HL-60/S4 treated with phorbol 12-myristate 13-acetate at 8.2 ng/mL for 4 days and 3 days (cell line): Measurements from ENCODE around the gene GASK1A.
"Not testable (repeated sequence)": the region's sequence is repeated elsewhere in the genome, so short reads cannot be mapped to it uniquely, and the experiment has no call there.

Experiments
- in situ Hi-C: fragments of 300-500 bp; cut with MboI; formaldehyde crosslinking; loops from 2 replicates; pipeline ENCODE4 v1.15.0; 2022; ENCODE audit warnings: low sequenced_read_pairs

Gene GASK1A

DNA sequence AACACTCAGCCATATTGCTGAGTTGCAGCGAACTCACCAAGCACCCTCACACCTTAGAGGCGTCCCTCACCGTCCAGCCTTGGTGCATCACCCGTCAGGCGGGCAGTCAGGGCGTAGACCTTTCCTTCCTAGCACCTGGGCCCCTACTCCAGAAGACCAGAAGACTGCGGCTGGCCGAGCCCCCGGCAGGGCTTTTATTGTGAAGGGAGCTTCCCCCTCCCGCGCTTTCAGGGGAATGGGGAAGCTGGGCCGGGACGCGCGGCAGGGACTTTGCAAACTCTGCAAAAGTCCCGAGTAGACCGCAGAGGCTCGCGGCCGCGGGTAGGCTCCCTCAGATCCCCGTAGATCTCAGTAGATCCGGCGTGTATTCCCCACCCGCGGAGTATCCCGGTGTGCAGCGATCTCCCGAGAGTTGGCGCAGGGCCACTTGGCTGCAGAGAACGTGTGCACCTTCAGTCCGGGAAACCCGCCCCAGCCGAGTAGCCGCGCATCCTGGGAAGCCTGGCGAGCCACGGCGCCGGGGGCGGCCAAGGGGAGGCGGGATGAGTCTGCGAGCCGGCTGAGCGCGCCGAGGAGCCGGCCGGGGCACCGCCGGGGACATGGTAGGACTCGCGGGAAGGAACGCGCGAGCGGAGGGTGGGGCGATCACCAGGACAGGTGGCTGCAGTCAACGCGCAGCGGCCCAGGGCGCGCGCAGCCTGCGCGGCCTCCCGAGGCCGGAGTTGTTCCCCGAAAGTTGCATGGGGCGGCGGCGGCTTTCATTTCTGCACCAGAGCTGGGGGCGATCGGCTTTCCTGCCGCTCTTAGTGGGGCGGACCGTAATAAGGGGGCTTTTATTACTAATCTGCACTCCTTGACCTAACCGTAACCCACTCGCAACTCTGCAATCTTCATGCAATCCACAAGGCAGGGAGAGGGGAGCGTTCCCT is at the start of gene GASK1A:
Gene GASK1A, plus strand, starts transcription at position 268 of the 929 bp plus-strand sequence. Its CDS starts 332 bp downstream, at position 600.
- in situ Hi-C loops, result no loop called here

DNA sequence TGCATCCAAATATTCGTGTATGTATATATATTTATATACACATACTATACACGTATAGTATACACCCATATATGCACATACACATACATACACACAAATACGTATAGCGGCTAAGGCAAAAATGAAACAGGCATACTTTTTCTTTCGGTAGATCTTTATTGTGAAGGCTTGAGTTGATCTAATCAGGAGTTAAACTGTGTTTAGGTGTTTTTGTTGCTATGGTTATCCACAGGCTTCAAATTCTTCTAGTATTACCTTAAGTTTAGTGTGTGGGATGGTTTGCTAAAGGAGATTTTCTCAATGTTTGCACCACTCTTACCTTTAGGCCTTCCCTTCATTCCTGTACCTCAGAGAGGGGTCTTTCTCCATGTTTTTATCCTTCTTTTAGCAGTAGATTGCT is 45.0 kb upstream of the GASK1A start:
- in situ Hi-C loops, result no loop called here

DNA sequence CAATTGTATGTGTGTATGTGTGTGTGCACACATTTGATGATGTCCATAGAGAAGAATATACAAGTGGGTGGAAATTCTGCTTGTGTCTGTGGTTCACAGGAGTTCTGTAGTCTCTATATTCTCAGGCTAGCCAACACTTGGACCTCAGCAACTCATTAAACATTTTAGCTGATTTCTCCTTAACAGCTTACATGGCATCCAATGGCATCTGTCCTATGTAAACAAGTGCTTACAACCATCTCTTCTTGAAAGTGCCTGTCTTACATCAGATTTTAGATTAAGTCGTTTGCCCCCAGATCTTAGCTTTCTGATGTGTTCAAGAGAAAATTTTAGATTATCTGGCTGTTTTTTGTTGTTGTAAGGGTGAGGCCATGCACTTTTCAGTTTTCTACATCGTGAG is 44.2 kb upstream of the GASK1A start:
- in situ Hi-C loops, result no loop called here

DNA sequence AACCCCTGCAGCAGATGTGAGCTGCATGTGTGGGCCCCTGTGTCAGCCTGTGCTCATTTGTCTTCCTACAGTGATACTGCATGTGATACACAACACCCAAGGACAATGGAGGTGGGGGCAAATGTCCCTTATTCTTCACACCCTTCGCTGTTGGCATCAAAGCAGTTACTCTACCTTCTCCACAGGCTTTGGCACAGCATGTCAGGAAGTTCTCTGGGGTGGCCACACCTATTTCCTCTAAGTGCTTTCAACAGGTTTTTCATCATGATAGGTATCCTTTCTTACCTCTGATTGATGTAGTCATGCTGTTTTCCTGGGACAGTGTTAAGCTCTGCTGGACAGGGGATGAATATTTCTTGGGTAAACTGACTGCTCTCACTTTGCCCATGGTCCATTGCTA is 43.6 kb upstream of the GASK1A start:
- in situ Hi-C loops, result no loop called here

DNA sequence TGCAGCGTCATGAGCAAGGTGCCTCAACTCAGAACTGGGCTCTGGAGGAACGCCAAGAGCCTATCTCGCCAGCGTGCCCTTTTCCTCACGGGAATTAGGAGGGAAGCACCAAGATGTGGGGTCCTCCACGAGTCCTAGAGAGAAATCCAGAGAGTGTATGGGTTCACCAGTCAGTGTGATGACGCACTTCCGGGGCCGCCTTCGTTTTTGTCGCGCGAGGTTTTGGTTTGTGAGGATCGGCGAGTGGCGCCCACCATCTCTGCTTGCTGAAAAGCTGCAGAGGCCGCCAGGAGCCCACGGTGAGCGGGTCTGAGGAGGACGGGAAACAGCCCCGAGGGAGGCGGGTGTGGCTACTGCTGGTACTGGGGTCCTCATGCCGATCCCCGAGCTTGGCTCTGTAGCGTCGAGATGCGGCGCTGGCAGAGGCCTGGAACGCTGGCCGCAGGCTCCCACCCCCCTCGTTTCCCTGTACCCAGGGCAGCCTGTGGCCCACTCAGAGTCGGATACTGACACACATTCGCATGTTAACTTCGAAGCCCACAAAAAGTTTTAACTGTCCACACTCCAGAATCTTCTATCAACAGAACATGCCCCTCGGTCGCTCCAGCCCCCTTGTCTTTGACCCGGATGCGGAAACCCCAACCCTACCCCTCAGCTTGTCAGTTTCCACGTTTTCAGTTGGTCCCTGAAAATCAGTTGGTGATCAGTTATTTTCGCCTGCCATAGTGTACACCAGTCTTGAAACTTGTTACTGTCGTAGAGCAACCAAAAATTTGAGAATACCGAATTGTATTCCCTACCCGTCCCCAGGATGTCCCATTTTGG is 42.7 kb upstream of the GASK1A start:
- in situ Hi-C loops, result no loop called here

DNA sequence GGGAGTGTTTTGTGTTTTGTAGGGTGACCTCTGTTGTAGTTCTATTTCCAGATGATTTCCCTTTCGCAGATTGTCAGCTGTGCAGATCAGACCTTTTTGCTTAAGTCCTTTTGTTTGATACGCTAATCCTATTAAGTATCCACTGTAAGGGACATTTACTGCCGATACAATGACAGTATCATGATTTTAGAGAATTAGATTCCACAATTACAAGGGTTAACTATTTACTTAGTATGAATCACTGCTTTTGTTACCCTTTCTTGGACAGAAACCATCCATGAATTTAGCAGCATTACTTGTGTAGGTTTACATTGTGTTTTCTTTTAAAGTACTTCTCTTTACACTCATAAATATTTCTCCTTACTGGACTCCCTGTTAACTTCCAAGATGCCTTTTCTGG is 41.8 kb upstream of the GASK1A start:
- in situ Hi-C loops, result no loop called here

DNA sequence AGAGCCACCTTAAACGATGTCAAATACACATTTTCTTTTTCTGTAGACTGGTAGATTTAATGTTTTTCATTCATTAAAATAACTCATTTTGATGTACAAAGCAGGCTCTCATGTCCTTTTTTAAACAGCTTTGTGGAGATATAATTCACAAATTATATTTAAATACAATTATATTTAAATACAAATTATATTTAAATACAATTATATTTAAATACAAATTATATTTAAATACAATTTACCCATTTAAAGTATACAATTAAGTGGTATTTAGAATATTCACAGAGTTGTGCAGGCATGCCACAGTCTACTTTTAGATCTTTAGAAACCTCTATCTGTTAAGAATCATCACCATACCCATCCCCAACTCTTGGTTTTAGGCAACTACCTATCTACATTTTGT is 36.4 kb upstream of the GASK1A start:
- in situ Hi-C loops, result no loop called here

DNA sequence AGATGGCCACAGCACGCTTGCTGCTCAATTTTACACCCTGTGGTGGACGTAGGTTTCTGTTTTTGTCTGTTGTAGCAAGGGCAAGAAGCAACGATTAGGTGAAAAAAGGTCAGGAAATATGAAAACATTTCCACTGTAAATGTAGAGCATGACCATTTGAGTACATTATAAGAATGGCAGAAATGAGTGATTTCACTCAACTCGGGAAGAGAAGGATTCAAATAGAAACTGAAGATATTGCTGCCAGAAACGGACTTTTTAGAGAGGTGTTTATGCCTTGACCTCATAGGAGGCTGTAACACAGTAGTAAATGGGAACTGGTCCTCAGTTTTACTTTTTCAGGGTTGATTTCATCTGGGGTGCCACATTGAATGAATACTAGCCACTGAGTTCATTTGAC is 33.1 kb upstream of the GASK1A start:
- in situ Hi-C loops, result no loop called here

DNA sequence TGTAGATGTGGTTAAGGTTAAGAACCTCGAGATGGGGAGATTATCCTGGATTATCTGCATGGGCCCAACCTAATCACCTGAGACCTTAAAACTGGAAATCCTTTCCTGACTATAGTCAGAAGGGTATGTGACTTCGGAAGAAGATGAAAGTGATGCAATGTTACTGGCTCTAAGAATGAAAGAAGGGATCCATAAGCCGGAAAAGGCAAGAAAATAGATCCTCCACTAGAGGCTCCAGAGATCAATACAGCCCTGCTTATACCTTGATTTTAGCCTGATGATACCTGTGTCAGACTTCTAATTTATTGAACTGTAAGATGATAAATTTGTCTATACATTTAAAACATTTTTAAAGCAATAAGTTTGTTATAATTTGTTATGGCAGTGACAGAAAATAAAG is 21.5 kb upstream of the GASK1A start:
- in situ Hi-C loops, result no loop called here

DNA sequence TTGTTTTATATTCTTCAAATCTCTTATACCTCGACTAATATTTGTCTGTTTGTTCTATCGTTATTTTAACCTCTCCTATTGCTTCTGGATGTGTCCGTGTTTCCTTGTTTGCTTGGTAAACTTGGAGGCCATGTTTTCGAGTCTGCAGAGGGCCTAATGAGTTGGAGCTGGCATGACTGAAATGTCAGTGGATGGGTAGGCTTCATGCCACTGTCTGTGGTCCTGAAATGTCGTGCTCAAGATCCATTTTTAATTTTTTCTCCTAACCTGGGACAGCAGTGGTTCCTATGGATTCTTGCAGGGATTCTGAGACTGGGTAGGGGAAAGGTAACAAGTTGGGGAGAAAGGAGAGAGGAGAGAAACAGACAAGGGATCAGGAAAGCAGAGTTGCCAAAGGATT is 18.8 kb upstream of the GASK1A start:
- in situ Hi-C loops, result no loop called here

DNA sequence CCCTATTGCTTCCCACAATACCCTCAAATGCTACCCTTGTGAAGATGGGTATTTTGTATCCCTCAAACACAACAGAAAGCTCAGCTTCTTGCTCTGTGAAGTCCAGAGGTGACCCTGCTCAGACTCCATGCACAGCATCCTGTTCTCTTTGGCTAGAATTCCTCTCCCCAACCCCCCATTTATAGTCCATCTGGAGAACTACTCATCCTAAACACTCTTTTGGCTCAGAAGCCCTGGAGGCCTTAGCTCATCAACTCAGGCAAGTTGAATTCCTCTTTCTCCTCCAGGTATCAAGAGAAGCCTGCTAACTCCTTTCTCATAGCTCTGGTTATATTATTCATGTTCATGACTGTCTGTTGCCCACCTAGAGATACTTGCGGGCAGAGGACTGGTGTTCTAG is 18.3 kb upstream of the GASK1A start:
- in situ Hi-C loops, result no loop called here

DNA sequence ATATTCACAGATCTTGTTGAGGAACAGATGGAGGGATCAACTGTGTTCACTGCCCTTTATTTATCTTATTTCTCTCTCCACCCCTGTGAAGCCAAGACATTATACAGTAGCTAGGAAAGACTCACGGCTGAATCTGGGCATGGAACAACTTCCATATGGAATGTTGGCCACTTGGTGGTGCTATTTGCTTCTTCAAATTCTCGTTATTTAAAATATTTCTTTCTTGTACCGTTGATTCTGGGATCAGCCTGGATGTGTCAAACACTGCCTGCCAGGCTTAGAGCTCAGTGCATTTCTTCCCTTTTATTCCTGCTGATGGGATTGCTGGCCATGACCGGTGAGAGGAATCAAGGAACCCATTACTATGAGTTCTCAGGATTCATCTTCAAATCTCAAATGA is 17.5 kb upstream of the GASK1A start:
- in situ Hi-C loops, result no loop called here

DNA sequence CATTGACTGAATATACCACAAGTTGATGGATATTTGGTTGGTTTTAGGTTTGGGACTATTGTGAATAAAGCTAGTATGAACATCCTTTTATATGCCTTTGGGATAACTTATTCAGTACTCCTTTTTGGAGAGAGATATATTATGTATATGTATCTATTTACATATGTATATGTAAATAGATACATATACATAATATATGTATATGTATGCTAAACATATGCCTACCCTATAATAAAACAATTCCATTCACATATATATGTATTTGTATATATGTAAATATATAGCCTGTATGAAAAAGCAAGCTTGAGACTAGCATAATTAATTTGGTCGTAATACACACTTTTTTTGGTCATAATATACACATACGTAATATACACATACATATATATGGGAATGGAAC is 15.8 kb upstream of the GASK1A start:
- in situ Hi-C loops, result no loop called here

DNA sequence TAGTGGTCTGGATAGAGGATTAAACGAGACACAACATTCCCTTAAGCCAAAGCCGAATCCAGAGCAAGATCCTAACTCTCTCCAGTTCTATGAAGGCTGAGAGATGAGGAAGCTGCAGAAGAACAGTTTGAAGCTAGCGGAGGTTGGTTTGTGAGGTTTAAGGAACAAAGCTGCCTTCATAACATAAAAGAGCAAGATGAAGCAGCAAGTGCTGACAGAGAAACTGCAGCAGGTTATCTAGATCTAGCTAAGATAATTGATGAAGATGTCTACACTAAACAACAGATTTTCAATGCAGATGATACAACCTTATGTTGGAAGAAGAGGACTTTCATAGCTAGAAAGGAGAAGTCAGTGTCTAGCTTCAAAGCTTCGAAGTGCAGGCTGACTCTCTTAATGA is 14.8 kb upstream of the GASK1A start:
- in situ Hi-C loops, result no loop called here

DNA sequence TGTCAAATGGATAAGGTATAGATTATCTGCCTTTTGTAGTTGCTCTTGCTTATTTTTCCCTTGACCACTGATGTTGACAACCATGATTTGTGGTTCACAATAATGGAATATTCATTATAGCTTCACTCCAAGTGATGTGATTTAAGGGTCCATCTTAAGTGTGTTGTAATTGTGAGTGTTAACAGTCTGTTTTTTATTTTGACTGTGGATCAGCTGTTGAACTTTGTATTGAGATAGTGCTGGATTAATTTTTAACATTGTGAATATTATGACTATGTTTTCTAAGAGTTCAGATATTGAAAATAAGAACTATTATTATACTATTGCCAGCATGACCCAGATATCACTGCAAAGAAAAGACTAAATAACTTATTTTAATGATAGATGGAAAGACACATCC is 8.6 kb upstream of the GASK1A start:
- in situ Hi-C loops, result no loop called here

DNA sequence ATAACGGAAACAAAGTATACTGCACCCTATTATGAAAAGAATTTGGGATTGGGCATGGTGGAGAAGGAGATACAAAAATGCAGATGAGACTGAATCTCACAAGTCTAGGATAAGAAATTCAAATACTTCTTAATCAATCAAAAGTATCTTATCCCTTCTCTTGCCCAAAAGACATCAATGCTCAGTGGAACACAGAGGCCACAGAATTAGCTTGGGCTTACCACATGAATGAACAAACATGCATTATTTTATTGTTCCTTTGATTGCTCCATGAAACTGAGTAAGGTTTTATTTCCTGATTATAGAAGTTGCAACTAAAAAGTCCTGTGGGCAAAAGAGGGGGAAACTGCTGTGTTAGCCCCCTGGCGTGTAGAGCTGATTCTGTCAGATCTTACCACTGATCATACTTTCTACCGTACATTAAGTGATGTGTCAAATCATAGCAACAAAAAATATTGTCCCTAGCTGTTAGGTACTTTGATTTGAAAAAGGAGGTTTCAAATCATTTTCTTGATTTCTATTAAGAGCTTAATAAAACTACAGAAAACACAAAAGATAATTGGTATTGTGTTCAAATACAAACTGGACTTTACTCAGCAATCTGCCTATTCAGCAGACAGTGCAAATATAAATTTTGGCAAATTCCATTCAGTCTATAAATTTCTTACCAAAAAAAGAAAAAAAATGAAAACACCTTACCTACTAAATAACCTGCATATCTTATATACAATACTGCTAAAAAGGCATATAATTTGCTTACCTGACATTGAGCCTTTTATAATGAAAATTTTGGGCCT is 7.9 kb upstream of the GASK1A start:
- in situ Hi-C loops, result no loop called here

DNA sequence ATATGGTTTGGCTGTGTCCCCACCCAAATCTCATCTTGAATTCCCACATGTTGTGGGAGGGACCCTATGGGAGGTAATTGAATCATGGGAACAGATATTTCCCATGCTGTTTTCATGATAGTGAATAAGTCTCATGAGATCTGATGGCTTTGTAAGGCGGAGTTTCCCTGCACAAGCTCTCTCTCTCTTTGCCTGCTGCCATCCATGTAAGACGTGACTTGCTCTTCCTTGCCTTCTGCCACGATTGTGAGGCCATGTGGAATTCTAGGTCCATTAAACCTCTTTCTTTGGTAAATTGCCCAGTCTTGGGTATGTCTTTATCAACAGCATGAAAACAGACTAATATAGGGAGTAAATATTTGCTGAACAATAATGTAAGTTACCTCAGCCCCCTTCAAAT is 4.2 kb upstream of the GASK1A start:
- in situ Hi-C loops, result not testable (repeated sequence)

DNA sequence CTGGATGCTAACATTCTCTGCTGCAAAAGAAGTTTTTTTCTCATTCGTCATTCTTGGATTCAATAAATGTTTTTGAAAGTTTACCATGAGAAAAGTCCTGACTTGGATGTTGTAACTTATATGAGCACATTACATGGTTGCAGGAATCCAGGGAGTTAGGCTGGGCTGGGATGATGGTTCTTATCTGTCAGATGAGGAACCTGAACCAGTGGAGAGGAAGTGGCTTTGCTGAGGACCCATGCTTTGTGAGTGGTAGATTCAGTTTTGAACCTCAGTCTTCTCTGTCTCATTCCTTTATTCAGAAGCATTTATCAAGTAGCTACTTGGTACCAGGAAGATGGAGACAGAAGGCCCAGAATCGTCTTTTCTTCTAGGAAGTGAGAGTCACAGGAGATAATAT is 3.7 kb upstream of the GASK1A start:
- in situ Hi-C loops, result no loop called here

DNA sequence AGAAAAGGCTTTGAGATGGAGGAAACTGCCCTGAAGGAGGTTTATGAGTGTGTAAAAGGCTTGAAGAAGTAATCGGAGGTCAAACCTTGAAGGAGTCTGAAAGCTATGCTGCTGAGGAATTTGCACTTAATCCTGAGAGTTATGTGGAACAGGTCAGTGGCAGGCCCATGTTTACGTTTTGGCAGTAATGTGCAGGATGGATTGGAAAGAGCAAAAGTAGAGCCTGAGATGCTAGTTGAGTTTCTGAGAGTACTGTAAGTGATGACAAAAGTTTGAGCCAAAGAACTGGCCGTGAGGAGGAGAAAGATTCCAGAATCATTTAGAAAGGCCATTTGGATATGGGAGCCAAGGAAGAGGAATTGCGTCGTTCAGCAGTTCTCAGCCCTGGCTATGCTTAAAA is 3.2 kb upstream of the GASK1A start:
- in situ Hi-C loops, result no loop called here

DNA sequence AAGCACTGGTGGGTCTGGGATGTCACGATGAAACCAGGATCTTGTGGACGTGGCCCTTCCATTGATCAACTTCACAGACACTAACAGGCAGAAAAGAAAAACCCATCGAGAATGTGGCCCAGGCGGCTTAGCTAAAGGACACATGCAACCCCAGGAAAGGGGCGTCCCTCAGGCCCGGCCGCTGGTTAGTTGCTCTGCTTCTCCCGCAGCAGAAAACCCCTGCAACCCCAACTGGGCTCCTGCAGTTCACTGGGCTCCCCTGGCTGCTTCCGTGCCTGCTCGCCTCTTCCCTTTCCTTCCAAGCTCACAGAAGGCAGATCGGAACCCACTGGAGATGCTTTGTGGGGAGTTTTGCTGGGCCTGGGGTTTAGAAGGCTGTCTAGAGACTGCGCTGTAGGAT is 1.1 kb downstream of the GASK1A start:
- in situ Hi-C loops, result no loop called here

DNA sequence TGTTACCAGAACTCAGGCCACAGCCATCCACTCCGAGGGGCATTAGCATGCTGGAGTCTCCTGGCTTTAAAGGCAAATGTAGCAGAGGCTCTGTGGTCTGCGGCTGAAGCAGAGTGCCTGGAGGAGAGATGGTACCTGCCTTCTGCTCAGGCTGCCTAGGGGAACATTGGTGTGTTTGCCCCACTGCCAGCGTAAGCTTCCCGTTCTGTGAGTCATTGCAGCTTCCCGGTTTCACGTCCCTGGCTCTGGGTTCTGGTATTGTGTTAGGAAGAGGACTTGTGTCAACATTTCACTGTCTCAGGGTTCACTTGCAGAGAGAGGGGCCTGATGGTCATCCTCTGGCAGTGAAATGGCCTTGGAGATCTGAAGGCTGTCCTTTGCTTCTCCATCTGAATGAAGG is 1.8 kb downstream of the GASK1A start:
- in situ Hi-C loops, result no loop called here
